GM21526 (cell line): Measurements from ENCODE around the gene GART.
"Not testable (repeated sequence)": the region's sequence is repeated elsewhere in the genome, so short reads cannot be mapped to it uniquely, and the experiment has no call there.

Source experiments
- ATAC-seq: cut with Tn5 transposase; IDR thresholded peaks from one replicate; pipeline ENCODE4 v1.9.1; 2021; ENCODE audit warnings: moderate library complexity; ENCODE audit not compliant: unreplicated experiment, low FRiP score

GART gene

GRCh38 chr21:33541756-33542639 is at the start of gene GART:
Gene GART (minus strand): TSS chr21:33542117. CDS start chr21:33539315, 2,802 bp downstream.
- peak; percentile 49 for ATAC-seq

- ATAC-seq: peak; percentile 83
These were observed 46.8 kb upstream of the GART start, which contains the start of gene DONSON for GRCh38 chr21:33588485-33589335. Gene DONSON (minus strand): TSS chr21:33588684. CDS start chr21:33588641, 43 bp downstream.

GRCh38 chr21:33587792-33588484 is 46.0 kb upstream of the GART start:
- peak; percentile 33 for ATAC-seq

GRCh38 chr21:33586927-33587326 is 45.0 kb upstream of the GART start:
- ATAC-seq: no peak

GRCh38 chr21:33584455-33584854 is 42.5 kb upstream of the GART start:
- ATAC-seq: no peak

GRCh38 chr21:33578959-33579542 is 37.1 kb upstream of the GART start:
- ATAC-seq: no peak

GRCh38 chr21:33578214-33578613 is 36.3 kb upstream of the GART start:
- ATAC-seq: no peak

GRCh38 chr21:33576741-33577141 is 34.8 kb upstream of the GART start:
- ATAC-seq: not testable (repeated sequence)

GRCh38 chr21:33572350-33572749 is 30.4 kb upstream of the GART start:
- no peak for ATAC-seq

- no peak for ATAC-seq
These were observed 28.1 kb upstream of the GART start for GRCh38 chr21:33569991-33570390.

GRCh38 chr21:33568448-33568847 is 26.5 kb upstream of the GART start:
- no peak for ATAC-seq

- ATAC-seq: no peak
These were observed 26.0 kb upstream of the GART start for GRCh38 chr21:33567914-33568313.

GRCh38 chr21:33566514-33566913 is 24.6 kb upstream of the GART start:
- ATAC-seq: no peak

GRCh38 chr21:33562389-33562788 is 20.5 kb upstream of the GART start:
- ATAC-seq: no peak

GRCh38 chr21:33561373-33561772 is 19.5 kb upstream of the GART start:
- no peak for ATAC-seq

- no peak for ATAC-seq
These were observed 19.0 kb upstream of the GART start for GRCh38 chr21:33560965-33561364.

GRCh38 chr21:33559813-33560212 is 17.9 kb upstream of the GART start:
- ATAC-seq: no peak

GRCh38 chr21:33558777-33559421 is 17.0 kb upstream of the GART start:
- no peak for ATAC-seq

- no peak for ATAC-seq
These were observed 15.5 kb upstream of the GART start for GRCh38 chr21:33557447-33557846.

GRCh38 chr21:33554982-33555344 is 13.0 kb upstream of the GART start:
- ATAC-seq: no peak
